Left ventricle myocardium inferior (tissue), 1 donor: ENCODE data around the gene TLL2. TPM values are rescaled to one million over a fixed set of nuclear protein-coding genes. Genes with fewer than 3 reads are reported as not detected.

ENCODE experiments used
- DNase-seq: peaks from one replicate; pipeline ENCODE4 v3.0.0-alpha.2; 2020
- H3K27ac ChIP-seq: fragments of 200-600 bp; replicated peaks from 2 replicates; pipeline ENCODE4 v1.8.0; 2021
- H3K27me3 ChIP-seq: fragments of 200-600 bp; 2 replicates; pipeline ENCODE4 v1.8.0; 2021; ENCODE audit warnings: low read depth
- H3K36me3 ChIP-seq: fragments of 200-600 bp; 2 replicates; pipeline ENCODE4 v1.8.0; 2021
- H3K4me1 ChIP-seq: fragments of 200-600 bp; 2 replicates; pipeline ENCODE4 v1.8.0; 2021
- H3K4me3 ChIP-seq: fragments of 200-600 bp; 2 replicates; pipeline ENCODE4 v1.8.0; 2021; ENCODE audit warnings: mild to moderate bottlenecking, moderate library complexity
- H3K9me3 ChIP-seq: fragments of 200-600 bp; replicated peaks from 2 replicates; pipeline ENCODE4 v1.8.0; 2021
- CTCF ChIP-seq: fragments of 200-600 bp; IDR thresholded peaks from 2 replicates; pipeline ENCODE4 v1.8.0; 2021; ENCODE audit warnings: antibody characterized with exemption, mild to moderate bottlenecking, borderline replicate concordance
- intact Hi-C: fragments of 100-400 bp; cut with micrococcal nuclease; formaldehyde crosslinking; loops from one replicate; pipeline ENCODE4 v1.11.0; 2022
- total RNA-seq: library from RNA; stranded (reverse); fragmentation: NEBNext Ultra II Directional; extraction: Animal tissue kit (Norgen Biotek cat#: 25700); gene quantifications from one replicate; pipeline ENCODE4 v1.2.1, GENCODE V29; 2021
- donor health status: DM: no; HTN: yes; CAD: no; lungs with severe emphysema.

TLL2 gene
- total RNA-seq, 1 donor from 2014 or later: 7.0 TPM

GRCh38 chr10:96507044-96507443 is 6.7 kb downstream of the TLL2 start:
- Histone ChIP-seq H3K4me1 (peaks cover 21% of the 10 kb centered on the region), H3K4me3 (no peak overlapping the region), H3K27me3 (no peaks in the 10 kb centered on the region), H3K9me3 (no peaks in the 10 kb centered on the region), H3K36me3 (no peaks in the 10 kb centered on the region), H3K27ac (no peak overlapping the region)
- no peak for DNase-seq
- intact Hi-C loops: no loop called here
- TF ChIP-seq CTCF: no peak

- Histone ChIP-seq H3K36me3 (no peaks in the 10 kb centered on the region), H3K9me3 (no peaks in the 10 kb centered on the region), H3K4me3 (no peak overlapping the region), H3K27ac (peak overlapping the region; percentile 45), H3K27me3 (no peaks in the 10 kb centered on the region), H3K4me1 (peaks cover 17% of the 10 kb centered on the region)
- no peak for DNase-seq
- TF ChIP-seq CTCF: no peak
- intact Hi-C loops: no loop called here
Observed at GRCh38 chr10:96505150-96506136, 8.3 kb downstream of the TLL2 start.

GRCh38 chr10:96502561-96503282 is 11.0 kb downstream of the TLL2 start:
- H3K4me1 ChIP-seq: peaks cover 17% of the 10 kb centered on the region
- intact Hi-C loops: no loop called here
- no peaks in the 10 kb centered on the region for H3K36me3 ChIP-seq
- H3K27me3 ChIP-seq: no peaks in the 10 kb centered on the region
- H3K4me3 ChIP-seq: no peak overlapping the region
- no peak for TF ChIP-seq CTCF
- H3K9me3 ChIP-seq: no peaks in the 10 kb centered on the region
- H3K27ac ChIP-seq: no peak overlapping the region
- DNase-seq: no peak

- H3K9me3 ChIP-seq: no peaks in the 10 kb centered on the region
- intact Hi-C loops: no loop called here
Observed at GRCh38 chr10:96501985-96502384, 11.7 kb downstream of the TLL2 start.

More at GRCh38 chr10:96501985-96502384, 11.7 kb downstream of the TLL2 start:
- no peak for DNase-seq
- H3K36me3 ChIP-seq: no peaks in the 10 kb centered on the region
- H3K4me3 ChIP-seq: no peak overlapping the region
- H3K27me3 ChIP-seq: no peaks in the 10 kb centered on the region
- H3K27ac ChIP-seq: no peak overlapping the region
- peaks cover 17% of the 10 kb centered on the region for H3K4me1 ChIP-seq
- no peak for TF ChIP-seq CTCF
